Neural cell (in vitro differentiated cells): ENCODE measurements around the gene KDM4C.

ENCODE experiments used
- CTCF ChIP-seq: fragments of 450-650 bp; IDR thresholded peaks from 2 replicates; pipeline ENCODE4 v1.5.1; 2014; ENCODE audit warnings: antibody characterized with exemption, mild to moderate bottlenecking, moderate library complexity; ENCODE audit not compliant: poor library complexity, severe bottlenecking
- RAD21 ChIP-seq: fragments of 450-650 bp; conservative IDR thresholded peaks from 2 replicates; pipeline ENCODE4 v1.6.1; 2014; ENCODE audit warnings: antibody characterized with exemption, mild to moderate bottlenecking, moderate library complexity
- REST ChIP-seq: IDR thresholded peaks from 2 replicates; pipeline ENCODE4 v1.6.1; 2012; ENCODE audit warnings: borderline replicate concordance

GRCh38 chr9:7143645-7144200, 385.9 kb downstream of the KDM4C start:
- TF ChIP-seq CTCF: no peak
- no peak for TF ChIP-seq REST
- no peak for TF ChIP-seq RAD21
